ENCODE measurements around the gene MRPL36.
"Not testable (repeated sequence)": the region's sequence is repeated elsewhere in the genome, so short reads cannot be mapped to it uniquely, and the experiment has no call there.

- not testable (repeated sequence) for TF ChIP-seq POLR2A (IDR thresholded peaks at IDR 0.05; ENCODE audit: low read depth, low read length); POLR2AphosphoS5 (IDR thresholded peaks at IDR 0.05; ENCODE audit: low read depth, low read length); TAF1 (IDR thresholded peaks at IDR 0.05; ENCODE audit: borderline replicate concordance, low read depth, low read length)
Measured at GRCh38 chr5:1816495-1817089, 17.0 kb upstream of the MRPL36 start.

All from GM12892 (cell line).